NCI-H446 treated with DMSO at 0.1 percent for 48 hours (cell line): ENCODE data around the gene METRNL.

Source experiments
- DNase-seq: peaks from one replicate; lab custom pipeline; 2025; lab: John Stamatoyannopoulos, UW

Gene METRNL

GRCh38 chr17:83142619-83143018 is 63.2 kb downstream of the METRNL start:
- DNase-seq: no peak

- DNase-seq: no peak
Observed at GRCh38 chr17:83143817-83144231, 64.4 kb downstream of the METRNL start.
